NCI-H748 (cell line): Measurements from ENCODE around the gene AHCYL2.
"Not testable (repeated sequence)": the region's sequence is repeated elsewhere in the genome, so short reads cannot be mapped to it uniquely, and the experiment has no call there.

Experiments used
- DNase-seq: peaks from one replicate; lab custom pipeline; 2025; ENCODE audit not compliant: unreplicated experiment; lab: John Stamatoyannopoulos, UW

Gene AHCYL2

GRCh38 chr7:129208667-129209066 lies 16.2 kb upstream of the AHCYL2 start:
- DNase-seq = no peak

GRCh38 chr7:129209067-129209926 lies 15.5 kb upstream of the AHCYL2 start:
- DNase-seq = no peak

- peak; percentile 56 for DNase-seq
Observed at GRCh38 chr7:129210256-129210988, 14.4 kb upstream of the AHCYL2 start.

GRCh38 chr7:129210989-129211312 lies 13.9 kb upstream of the AHCYL2 start:
- DNase-seq = no peak

GRCh38 chr7:129212126-129212525 lies 12.7 kb upstream of the AHCYL2 start:
- DNase-seq = no peak

GRCh38 chr7:129212596-129212995 lies 12.2 kb upstream of the AHCYL2 start:
- no peak for DNase-seq

- peak; percentile 68 for DNase-seq
Observed at GRCh38 chr7:129213828-129214227, 11.0 kb upstream of the AHCYL2 start.

GRCh38 chr7:129215691-129216090 lies 9.1 kb upstream of the AHCYL2 start:
- DNase-seq = not testable (repeated sequence)

GRCh38 chr7:129216101-129216715 lies 8.6 kb upstream of the AHCYL2 start:
- DNase-seq = not testable (repeated sequence)

- DNase-seq = not testable (repeated sequence)
Observed at GRCh38 chr7:129216821-129217416, 7.9 kb upstream of the AHCYL2 start.

GRCh38 chr7:129218514-129219062 lies 6.2 kb upstream of the AHCYL2 start:
- DNase-seq = peak; percentile 78

- DNase-seq = not testable (repeated sequence)
Observed at GRCh38 chr7:129219166-129219565, 5.7 kb upstream of the AHCYL2 start.

GRCh38 chr7:129222064-129222463 lies 2.8 kb upstream of the AHCYL2 start:
- DNase-seq = no peak

- DNase-seq = peak; percentile 71
Observed at GRCh38 chr7:129225206-129225930, 538 bp downstream of the AHCYL2 start.

- peak; percentile 60 for DNase-seq
Observed at GRCh38 chr7:129225931-129226572, 1.2 kb downstream of the AHCYL2 start.

GRCh38 chr7:129227646-129228578 lies 3.1 kb downstream of the AHCYL2 start:
- no peak for DNase-seq

GRCh38 chr7:129228633-129229032 lies 3.8 kb downstream of the AHCYL2 start:
- DNase-seq = no peak

- no peak for DNase-seq
Observed at GRCh38 chr7:129231666-129232065, 6.8 kb downstream of the AHCYL2 start.

- DNase-seq = no peak
Observed at GRCh38 chr7:129238546-129238945, 13.7 kb downstream of the AHCYL2 start.
